Activated gamma-delta T cell treated with anti-CD3 and anti-CD28 coated beads, Interleukin-2, amount 50 U/mL, for 16 hours (primary cell): ENCODE measurements around the gene ARRB1.
"Not testable (repeated sequence)": the region's sequence is repeated elsewhere in the genome, so short reads cannot be mapped to it uniquely, and the experiment has no call there.

Experiments
- DNase-seq: peaks from one replicate; pipeline ENCODE4 v3.0.0-alpha.2; 2020; ENCODE audit warnings: low read depth

The ARRB1 gene

DNA sequence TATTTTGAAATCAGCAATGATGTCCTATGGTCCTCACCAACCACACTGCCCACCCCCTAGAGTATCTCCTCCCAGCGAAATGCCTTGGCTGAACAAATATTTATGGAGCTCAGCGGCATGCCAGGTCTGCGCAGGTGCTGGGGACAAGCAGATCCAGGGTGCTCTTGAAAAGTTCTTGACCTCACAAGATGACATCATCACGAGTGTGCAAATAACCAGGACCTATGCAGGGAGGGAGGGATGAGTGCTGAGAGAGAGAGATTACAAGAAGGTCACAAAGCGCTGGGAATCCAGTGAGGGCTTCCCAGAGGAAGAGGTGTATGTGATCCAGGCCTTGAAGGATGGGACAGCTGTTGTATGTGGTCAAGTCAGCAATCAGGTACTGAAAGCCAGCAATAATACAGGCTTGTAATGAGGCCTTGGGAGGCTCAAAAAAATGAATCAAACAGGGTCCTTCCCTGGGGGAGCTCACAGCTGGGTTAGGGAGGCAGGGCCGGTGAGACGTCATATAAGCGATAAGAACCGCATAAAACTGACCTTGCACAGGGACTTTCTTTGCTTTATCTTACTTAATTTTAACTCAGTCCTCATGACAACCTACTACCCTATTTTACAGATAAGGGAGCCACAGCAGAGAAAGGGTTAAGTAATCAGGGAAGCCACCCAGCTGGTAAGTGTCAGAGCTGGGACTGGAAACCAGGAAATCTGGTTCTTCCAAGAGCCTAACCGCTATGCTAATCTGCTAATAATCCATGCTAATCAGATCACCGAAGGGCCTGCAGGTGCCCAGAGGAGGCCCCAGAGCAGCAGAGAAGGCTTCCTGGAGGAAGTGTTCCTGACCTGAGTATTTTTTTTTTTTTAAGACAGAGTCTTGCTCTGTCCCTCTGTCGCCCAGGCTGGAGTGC lies 8.2 kb downstream of the ARRB1 start:
- DNase-seq: no peak

- no peak for DNase-seq
Measured at GRCh38 chr11:75342231-75342918, 9.1 kb downstream of the ARRB1 start.

GRCh38 chr11:75341612-75342011 lies 9.8 kb downstream of the ARRB1 start:
- no peak for DNase-seq

DNA sequence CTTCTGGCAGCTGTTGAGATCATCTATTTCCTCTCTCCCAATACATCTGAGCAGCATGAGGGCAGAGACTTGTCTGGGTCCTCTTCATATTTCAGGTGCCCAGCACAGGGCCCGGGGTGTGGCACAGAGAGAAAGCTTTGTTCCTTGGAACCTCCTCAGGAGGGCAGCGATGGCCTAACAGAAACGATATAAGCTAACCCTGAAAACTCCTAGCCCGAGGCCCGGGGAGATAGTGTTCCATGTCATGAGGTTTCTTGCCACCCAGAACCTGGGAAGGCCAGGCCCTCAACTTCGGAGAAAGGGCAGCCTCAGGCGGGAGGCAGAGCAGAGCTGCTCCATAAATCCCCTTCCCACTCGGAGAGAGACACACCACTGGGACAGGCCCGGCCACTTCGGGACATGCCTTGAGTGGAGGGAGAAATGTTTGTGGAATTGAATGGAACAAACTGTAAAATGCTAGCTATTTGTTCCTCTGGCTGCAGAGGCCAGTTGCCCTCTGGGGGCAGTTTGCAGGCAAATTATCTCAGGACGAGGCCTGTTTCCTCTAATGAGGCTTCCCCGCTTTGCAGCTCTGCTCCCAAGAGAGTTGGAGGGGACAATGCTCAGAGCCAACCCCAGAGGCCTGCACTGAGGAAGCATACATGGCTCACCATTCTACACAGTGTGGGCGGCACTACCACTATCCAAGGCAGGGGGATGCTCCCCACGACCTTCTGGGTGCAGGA lies 11.6 kb downstream of the ARRB1 start:
- DNase-seq: no peak

- DNase-seq: no peak
Measured at GRCh38 chr11:75338516-75339208, 12.8 kb downstream of the ARRB1 start.

- no peak for DNase-seq
Measured at GRCh38 chr11:75337195-75337654, 14.2 kb downstream of the ARRB1 start.

GRCh38 chr11:75334976-75335375 lies 16.5 kb downstream of the ARRB1 start:
- no peak for DNase-seq

DNA sequence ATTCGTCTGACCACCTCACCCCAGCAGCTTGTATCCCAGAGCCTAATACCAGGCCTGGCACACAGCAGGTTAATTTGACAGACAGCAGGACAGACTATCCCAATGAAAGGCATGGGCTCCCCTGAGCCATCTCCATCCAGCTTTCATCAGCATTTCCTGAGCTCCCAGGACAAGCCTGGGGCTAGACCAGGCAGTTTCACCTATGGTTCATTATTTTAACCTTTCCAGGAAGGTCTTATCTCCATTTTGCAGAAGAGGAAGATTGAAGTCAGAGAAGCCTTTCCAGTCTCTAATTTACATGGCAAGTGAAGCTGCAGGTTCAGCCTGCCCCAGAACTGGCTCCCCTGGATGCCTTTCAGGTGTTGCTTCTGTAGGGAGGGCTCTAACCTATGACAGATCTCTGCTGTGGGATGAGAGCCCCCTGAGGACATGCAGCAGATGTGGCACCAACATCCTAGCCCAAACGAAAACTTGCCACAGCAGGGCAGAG lies 17.0 kb downstream of the ARRB1 start:
- DNase-seq: no peak

DNA sequence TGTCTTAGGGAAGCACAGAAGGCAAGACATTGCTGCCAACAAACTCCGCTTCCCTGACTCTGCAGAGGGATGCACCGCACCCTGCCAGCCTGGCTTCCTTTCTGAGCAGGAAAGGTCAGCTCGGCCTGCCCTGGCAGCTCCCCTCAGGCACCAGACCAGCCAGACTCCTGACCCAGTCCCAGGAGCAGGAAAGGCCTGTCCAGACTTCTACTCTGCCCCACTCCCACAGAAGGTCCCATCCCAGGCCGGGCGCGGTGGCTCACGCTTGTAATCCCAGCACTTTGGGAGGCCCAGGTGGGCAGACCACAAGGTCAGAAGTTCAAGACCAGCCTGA lies 17.7 kb downstream of the ARRB1 start:
- no peak for DNase-seq

GRCh38 chr11:75333022-75333806 lies 18.2 kb downstream of the ARRB1 start:
- DNase-seq: no peak

- not testable (repeated sequence) for DNase-seq
Measured at GRCh38 chr11:75331761-75332160, 19.7 kb downstream of the ARRB1 start.

DNA sequence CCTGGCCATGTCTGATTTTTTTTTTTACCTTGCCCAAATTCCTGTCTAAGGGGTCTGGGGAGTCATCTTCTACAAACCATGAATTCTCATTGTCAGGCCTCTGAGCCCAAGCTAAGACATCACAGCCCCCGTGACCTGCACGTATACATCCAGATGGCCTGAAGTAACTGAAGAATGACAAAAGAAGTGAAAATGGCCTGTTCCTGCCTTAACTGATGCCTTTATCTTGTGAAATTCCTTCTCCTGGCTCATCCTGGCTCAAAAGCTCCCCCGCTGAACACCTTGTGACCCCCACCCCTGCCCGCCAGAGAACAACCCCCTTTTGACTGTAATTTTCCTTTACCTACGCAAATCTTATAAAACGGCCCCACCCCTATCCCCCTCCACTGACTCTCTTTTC lies 20.2 kb downstream of the ARRB1 start:
- not testable (repeated sequence) for DNase-seq

DNA sequence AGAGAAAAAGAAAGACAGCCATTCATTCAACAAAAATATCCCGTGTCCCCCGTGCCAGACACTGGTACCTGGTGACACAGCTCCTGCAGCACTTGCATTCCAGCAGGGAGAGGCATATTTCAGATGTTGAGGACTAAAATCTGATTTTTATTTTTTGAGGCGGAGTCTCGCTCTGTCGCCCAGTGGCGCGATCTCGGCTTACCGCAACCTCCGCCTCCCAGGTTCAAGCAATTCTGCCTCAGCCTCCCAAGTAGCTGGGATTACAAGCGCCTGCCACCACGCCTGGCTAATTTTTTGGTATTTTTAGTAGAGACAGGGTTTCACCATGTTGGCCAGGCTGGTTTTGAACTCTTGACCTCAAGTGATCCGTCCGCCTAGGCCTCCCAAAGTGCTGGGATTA lies 20.6 kb downstream of the ARRB1 start:
- DNase-seq: not testable (repeated sequence)

- no peak for DNase-seq
Measured at GRCh38 chr11:75330291-75330690, 21.2 kb downstream of the ARRB1 start.

GRCh38 chr11:75328426-75329277 lies 22.8 kb downstream of the ARRB1 start:
- peak; percentile 42 for DNase-seq

DNA sequence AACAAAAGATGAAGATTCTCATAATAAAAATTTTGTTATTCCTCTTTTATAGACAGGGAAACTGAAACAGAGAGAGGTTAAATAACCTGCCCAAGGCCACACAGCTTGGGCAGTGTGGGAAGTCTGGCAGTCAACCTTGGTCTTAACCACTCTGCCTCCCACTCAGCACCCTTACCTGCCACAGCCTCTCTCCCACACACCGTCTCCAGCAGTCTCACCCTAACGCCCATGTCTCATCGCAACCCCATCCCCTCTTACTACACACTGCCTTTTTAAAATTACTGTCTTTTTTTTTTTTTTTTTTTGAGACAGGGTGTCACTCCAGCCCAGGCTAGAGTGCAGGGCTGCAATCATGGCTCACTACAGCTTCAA lies 25.0 kb downstream of the ARRB1 start:
- peak; percentile 20 for DNase-seq

- peak; percentile 17 for DNase-seq
Measured at GRCh38 chr11:75325713-75326438, 25.6 kb downstream of the ARRB1 start.

DNA sequence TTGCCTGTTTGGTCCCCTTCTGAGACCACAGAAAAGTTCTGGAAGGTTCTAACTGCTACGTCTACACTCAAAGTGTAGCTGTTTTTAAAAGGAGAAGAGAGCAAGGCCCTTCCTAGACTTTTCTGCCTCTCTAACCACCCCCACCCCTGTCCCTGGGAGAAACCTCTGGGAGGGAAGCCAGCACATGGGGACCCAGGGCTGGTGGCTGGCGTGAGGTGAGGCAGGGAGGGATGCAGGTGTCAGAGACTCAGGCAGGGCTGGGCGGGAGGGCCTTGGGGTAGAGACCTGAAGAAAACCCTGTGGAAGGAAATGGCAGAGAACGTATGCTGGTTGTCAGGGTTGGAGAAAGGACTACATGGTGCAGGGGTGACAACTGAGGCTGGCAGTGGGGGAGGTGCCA lies 26.7 kb downstream of the ARRB1 start:
- DNase-seq: no peak

DNA sequence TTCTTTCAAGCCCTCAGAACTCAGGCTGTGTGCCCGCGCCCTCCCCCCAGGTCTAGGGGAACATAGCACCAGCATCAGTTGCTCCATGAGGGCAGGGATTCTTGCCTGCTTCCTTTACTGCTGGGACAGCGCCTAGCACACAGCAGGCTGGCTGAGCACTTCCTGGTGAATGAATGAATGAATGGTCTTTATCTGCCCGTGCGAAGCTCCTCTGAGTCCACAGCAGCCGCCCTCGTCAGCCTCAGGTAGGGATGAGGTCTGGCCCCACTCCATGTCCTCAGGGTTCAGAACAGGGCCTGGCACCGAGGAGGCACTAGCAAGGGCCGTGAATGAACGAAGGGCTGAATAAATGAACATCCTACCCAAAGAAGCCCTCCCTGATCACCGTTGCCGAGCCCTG lies 27.3 kb downstream of the ARRB1 start:
- DNase-seq: no peak

DNA sequence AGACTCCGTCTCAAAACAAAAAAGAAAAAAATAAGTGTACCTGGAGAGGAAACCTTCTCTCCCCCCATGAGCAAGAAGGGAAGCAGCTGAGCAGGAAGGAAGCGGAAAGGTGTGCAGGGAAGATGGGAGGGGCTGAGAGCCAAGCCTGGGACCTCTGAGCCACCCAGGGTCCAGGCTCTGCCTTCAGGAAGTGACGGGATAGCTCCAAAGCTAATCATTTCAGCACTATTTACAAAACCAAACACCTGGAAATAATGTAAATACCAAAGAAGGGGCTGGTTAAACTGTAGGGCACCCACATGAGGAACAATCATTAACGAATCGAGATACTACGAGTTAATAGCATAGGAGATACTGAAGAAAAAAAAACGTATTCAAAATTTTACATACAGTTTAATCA lies 27.9 kb downstream of the ARRB1 start:
- no peak for DNase-seq
